Fibroblast of lung (primary cell): Measurements from ENCODE around the gene FAM114A1. TPM values are rescaled to one million over a fixed set of nuclear protein-coding genes. Genes with fewer than 3 reads are reported as not detected.

Source experiments
- DNase-seq, 2 donors: peaks; one replicate each; pipeline versions ENCODE4 v3.0.0 to v3.0.0-alpha.2; 2010; ENCODE audit warnings: low read depth in 2 of 2
- H2AFZ ChIP-seq: 2 replicates; pipeline ENCODE4 v1.5.1; 2012; ENCODE audit warnings: low read length, control low read depth, inconsistent platforms
- H3K27ac ChIP-seq: 2 replicates; pipeline ENCODE4 v1.5.1; 2011; ENCODE audit warnings: low read length, control low read depth; ENCODE audit not compliant: insufficient read depth
- H3K27me3 ChIP-seq: 2 replicates; pipeline ENCODE4 v1.5.1; 2011; ENCODE audit warnings: mild to moderate bottlenecking, low read length; ENCODE audit not compliant: control insufficient read depth, insufficient read depth
- H3K36me3 ChIP-seq: 2 replicates; pipeline ENCODE4 v1.5.1; 2011; ENCODE audit warnings: low read length; ENCODE audit not compliant: control insufficient read depth, insufficient read depth
- H3K4me1 ChIP-seq: 2 replicates; pipeline ENCODE4 v1.5.1; 2011; ENCODE audit warnings: low read length; ENCODE audit not compliant: control insufficient read depth, insufficient read depth; ENCODE audit errors: extremely low read depth
- H3K4me2 ChIP-seq: 2 replicates; pipeline ENCODE4 v1.5.1; 2011; ENCODE audit warnings: low read length, control low read depth; ENCODE audit not compliant: insufficient read depth; ENCODE audit errors: extremely low read depth
- H3K4me3 ChIP-seq, 4 experiments: fragments of 200-600 bp in 1 of 4; sonication (generic) in 1 of 4; replicated peaks in 1 of 4; 2 replicates each; pipeline ENCODE4 v1.5.1; 2011 to 2016; ENCODE audit warnings: low read length in 4 of 4, low read depth in 3 of 4, mild to moderate bottlenecking in 3 of 4, control low read depth in 2 of 4, inconsistent platforms in 1 of 4, mixed read lengths in 1 of 4; ENCODE audit not compliant: insufficient read depth in 1 of 4; ENCODE audit errors: control extremely low read depth in 1 of 4
- H3K79me2 ChIP-seq: 2 replicates; pipeline ENCODE4 v1.5.1; 2012; ENCODE audit warnings: mild to moderate bottlenecking, low read length, inconsistent platforms; ENCODE audit not compliant: control insufficient read depth, insufficient read depth
- H3K9ac ChIP-seq: 2 replicates; pipeline ENCODE4 v1.5.1; 2011; ENCODE audit warnings: mild to moderate bottlenecking, low read length, control low read depth; ENCODE audit not compliant: insufficient read depth
- H3K9me3 ChIP-seq: 2 replicates; pipeline ENCODE4 v1.5.1; 2012; ENCODE audit warnings: low read depth, low read length; ENCODE audit not compliant: control insufficient read depth, insufficient read depth
- H4K20me1 ChIP-seq: 2 replicates; pipeline ENCODE4 v1.5.1; 2011; ENCODE audit warnings: low read length; ENCODE audit not compliant: control insufficient read depth, insufficient read depth; ENCODE audit errors: extremely low read depth
- EZH2 ChIP-seq: IDR thresholded peaks from 2 replicates; pipeline ENCODE4 v1.5.1; 2012; ENCODE audit warnings: low read length, control low read depth, mild to moderate bottlenecking; ENCODE audit errors: missing control alignments
- polyA plus RNA-seq, 2 donors: library from polyadenylated mRNA; depleted of rRNA in 1 of 2; stranded (reverse) in 1 of 2; unstranded in 1 of 2; fragments of >200 nt; gene quantifications; 2 replicates each; pipeline ENCODE4 v1.2.1, GENCODE V29; 2011 to 2012; ENCODE audit warnings: missing spikeins in 1 of 2
- total RNA-seq: library from RNA; depleted of rRNA; stranded (reverse); fragments of >200 nt; gene quantifications from 2 replicates; pipeline ENCODE4 v1.2.1, GENCODE V29; 2014
- TF ChIP-seq, protein P1 (sequence below), 2 donors: IDR thresholded peaks in 1 of 2; conservative IDR thresholded peaks in 1 of 2; 1 replicate in 1 of 2; 2 replicates in 1 of 2; pipeline ENCODE4 v1.5.1; 2011 to 2012; ENCODE audit warnings: low read length in 2 of 2, control low read depth in 1 of 2, inconsistent platforms in 1 of 2, low read depth in 1 of 2, mild to moderate bottlenecking in 1 of 2

FAM114A1 gene
- total and polyA plus RNA-seq, 2 donors (not counting 1 experiment from before 2014, with no cell fraction given): 296 to 402 TPM

GRCh38 chr4:38904682-38905081, 37.1 kb downstream of the FAM114A1 start:
- Histone ChIP-seq H3K27ac (no peak overlapping the region), H3K79me2 (no peaks in the 10 kb centered on the region), H3K4me1 (no peaks in the 10 kb centered on the region), H3K9ac (no peak overlapping the region), H3K36me3 (peaks cover 29% of the 10 kb centered on the region), H2AFZ (no peak overlapping the region), H3K4me2 (no peak overlapping the region), H4K20me1 (peaks cover 2% of the 10 kb centered on the region), H3K4me3 (no peak overlapping the region), H3K27me3 (no peaks in the 10 kb centered on the region), H3K9me3 (no peaks in the 10 kb centered on the region)
- TF ChIP-seq, protein P1, sequence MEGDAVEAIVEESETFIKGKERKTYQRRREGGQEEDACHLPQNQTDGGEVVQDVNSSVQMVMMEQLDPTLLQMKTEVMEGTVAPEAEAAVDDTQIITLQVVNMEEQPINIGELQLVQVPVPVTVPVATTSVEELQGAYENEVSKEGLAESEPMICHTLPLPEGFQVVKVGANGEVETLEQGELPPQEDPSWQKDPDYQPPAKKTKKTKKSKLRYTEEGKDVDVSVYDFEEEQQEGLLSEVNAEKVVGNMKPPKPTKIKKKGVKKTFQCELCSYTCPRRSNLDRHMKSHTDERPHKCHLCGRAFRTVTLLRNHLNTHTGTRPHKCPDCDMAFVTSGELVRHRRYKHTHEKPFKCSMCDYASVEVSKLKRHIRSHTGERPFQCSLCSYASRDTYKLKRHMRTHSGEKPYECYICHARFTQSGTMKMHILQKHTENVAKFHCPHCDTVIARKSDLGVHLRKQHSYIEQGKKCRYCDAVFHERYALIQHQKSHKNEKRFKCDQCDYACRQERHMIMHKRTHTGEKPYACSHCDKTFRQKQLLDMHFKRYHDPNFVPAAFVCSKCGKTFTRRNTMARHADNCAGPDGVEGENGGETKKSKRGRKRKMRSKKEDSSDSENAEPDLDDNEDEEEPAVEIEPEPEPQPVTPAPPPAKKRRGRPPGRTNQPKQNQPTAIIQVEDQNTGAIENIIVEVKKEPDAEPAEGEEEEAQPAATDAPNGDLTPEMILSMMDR (conservative IDR thresholded peaks at IDR 0.05 in 1 of 2, IDR thresholded peaks at IDR 0.05 in 1 of 2; ENCODE audit: low read depth in 1 of 2, low read length in 2 of 2): no peak
- TF ChIP-seq EZH2: no peak
- no peak for DNase-seq

DNA sequence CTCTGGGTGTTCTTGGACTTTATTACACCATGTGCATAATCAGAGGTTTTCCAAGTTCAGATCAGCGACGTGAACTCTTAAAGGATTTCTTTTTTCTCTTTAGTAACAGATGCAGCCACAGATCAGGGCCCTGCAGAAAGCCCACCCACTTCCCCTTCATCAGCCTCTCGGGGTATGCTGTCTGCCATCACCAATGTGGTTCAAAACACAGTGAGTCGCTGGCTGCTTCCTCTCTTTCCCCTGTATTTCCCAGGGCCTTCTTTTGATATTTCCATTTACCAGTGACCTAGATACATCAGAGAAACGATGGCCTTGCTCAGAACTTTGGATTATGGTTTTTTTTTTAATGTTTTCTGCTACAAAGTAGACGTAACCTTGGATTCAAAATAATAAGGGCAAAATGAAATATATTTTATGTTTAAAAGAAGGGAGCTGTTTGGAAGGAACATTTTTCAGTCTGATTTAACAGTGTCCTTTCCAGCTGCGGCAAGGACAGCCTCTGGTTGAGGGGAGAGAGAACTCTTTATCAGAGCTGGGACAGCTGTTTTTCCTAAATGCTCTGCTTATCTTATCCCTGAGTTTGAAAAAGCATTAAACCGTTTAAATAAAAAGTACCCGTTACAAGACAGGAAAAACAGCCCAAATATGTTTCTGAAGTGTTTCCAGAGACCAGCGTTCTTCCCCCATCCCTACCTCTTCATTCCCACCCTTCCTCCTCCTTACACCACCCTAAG, 38.2 kb downstream of the FAM114A1 start:
- peaks cover 2% of the 10 kb centered on the region for H4K20me1 ChIP-seq
- no peaks in the 10 kb centered on the region for H3K27me3 ChIP-seq
- H2AFZ ChIP-seq: no peak overlapping the region
- no peaks in the 10 kb centered on the region for H3K9me3 ChIP-seq
- H3K36me3 ChIP-seq: peaks cover 34% of the 10 kb centered on the region
- TF ChIP-seq, protein P1 (conservative IDR thresholded peaks at IDR 0.05 in 1 of 2, IDR thresholded peaks at IDR 0.05 in 1 of 2; ENCODE audit: low read depth in 1 of 2, low read length in 2 of 2): no peak
- no peak for TF ChIP-seq EZH2
- H3K27ac ChIP-seq: no peak overlapping the region
- H3K9ac ChIP-seq: no peak overlapping the region
- H3K4me2 ChIP-seq: no peak overlapping the region
- no peaks in the 10 kb centered on the region for H3K79me2 ChIP-seq
- no peaks in the 10 kb centered on the region for H3K4me1 ChIP-seq
- no peak for DNase-seq
- H3K4me3 ChIP-seq: no peak overlapping the region

DNA sequence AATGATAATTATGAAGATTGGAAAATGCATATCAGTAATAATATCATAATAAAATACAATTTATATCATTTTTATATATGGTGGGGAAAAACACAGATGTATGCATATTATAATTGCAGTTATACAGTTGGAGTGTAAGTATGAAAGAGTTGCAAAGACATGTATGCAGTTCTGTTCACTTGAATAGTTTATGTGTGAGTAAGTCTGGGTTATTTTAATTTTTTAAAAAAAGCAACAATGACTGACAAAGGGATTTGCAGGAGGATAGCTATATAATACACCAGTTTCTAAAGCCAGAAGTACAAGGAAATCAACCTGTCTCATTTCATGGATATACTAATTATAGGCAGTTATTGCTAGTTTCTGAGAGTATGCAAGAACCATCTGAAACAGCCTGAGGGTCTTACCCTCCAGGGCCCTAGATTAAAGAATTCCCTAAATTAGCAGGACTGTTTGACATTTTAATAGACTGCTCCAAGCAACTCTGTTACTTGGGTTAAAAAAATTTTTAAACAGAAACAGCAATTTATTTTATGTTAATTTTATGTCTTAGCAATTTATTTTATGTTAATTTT, 40.2 kb downstream of the FAM114A1 start:
- no peak for DNase-seq
- Histone ChIP-seq H3K79me2 (no peaks in the 10 kb centered on the region), H3K36me3 (peaks cover 41% of the 10 kb centered on the region), H3K4me2 (no peak overlapping the region), H3K27ac (no peak overlapping the region), H2AFZ (no peak overlapping the region), H4K20me1 (peaks cover 2% of the 10 kb centered on the region), H3K9me3 (no peaks in the 10 kb centered on the region), H3K4me1 (no peaks in the 10 kb centered on the region), H3K27me3 (no peaks in the 10 kb centered on the region), H3K4me3 (no peak overlapping the region), H3K9ac (no peak overlapping the region)
- TF ChIP-seq EZH2: no peak
- TF ChIP-seq, protein P1 (conservative IDR thresholded peaks at IDR 0.05 in 1 of 2, IDR thresholded peaks at IDR 0.05 in 1 of 2; ENCODE audit: low read depth in 1 of 2, low read length in 2 of 2): no peak
